Kidney (tissue), 14 donors: ENCODE results near the gene SLC12A5. TPM values are rescaled to one million over a fixed set of nuclear protein-coding genes. Genes with fewer than 3 reads are reported as not detected.

ENCODE experiments used
- DNase-seq, 5 donors: peaks; one replicate each; pipeline ENCODE4 v3.0.0-alpha.2; 2013 to 2020
- FAIRE-seq: peaks from 2 replicates; lab custom pipeline; 2012; peaks lifted over from hg19 to GRCh38; lab: Jason Lieb, UNC
- H3K27ac ChIP-seq, 2 donors: one replicate each; pipeline ENCODE4 v1.7.0; 2013; ENCODE audit warnings: low read depth in 2 of 2, low read length in 2 of 2, inconsistent platforms in 1 of 2
- H3K27me3 ChIP-seq: one replicate; pipeline ENCODE4 v1.7.1; 2013; ENCODE audit warnings: low read length, inconsistent platforms; ENCODE audit not compliant: control insufficient read depth, insufficient read depth
- H3K36me3 ChIP-seq, 3 donors: one replicate each; pipeline versions ENCODE4 v1.7.0 to v1.7.1; 2013; ENCODE audit warnings: low read length in 3 of 3, control low read depth in 1 of 3, inconsistent platforms in 1 of 3; ENCODE audit not compliant: insufficient read depth in 3 of 3, control insufficient read depth in 2 of 3
- H3K4me1 ChIP-seq, 3 donors: one replicate each; pipeline versions ENCODE4 v1.7.0 to v1.7.1; 2013; ENCODE audit warnings: low read length in 3 of 3, inconsistent platforms in 1 of 3, low read depth in 1 of 3; ENCODE audit not compliant: control insufficient read depth in 2 of 3, insufficient read depth in 2 of 3
- H3K4me3 ChIP-seq, 3 donors: one replicate each; pipeline versions ENCODE4 v1.7.0 to v1.8.1; 2013; ENCODE audit warnings: low read length in 3 of 3, control low read depth in 1 of 3, inconsistent platforms in 1 of 3
- H3K9ac ChIP-seq, 3 donors: one replicate each; pipeline versions ENCODE4 v1.7.0 to v1.7.1; 2013; ENCODE audit warnings: low read length in 3 of 3, control low read depth in 1 of 3, inconsistent platforms in 1 of 3
- H3K9me3 ChIP-seq, 3 donors: one replicate each; pipeline versions ENCODE4 v1.7.0 to v1.7.1; 2013; ENCODE audit warnings: low read length in 3 of 3, control low read depth in 1 of 3, inconsistent platforms in 1 of 3; ENCODE audit not compliant: control insufficient read depth in 2 of 3, insufficient read depth in 1 of 3
- intact Hi-C: fragments of 100-400 bp; cut with DNase I; formaldehyde crosslinking; loops from one replicate; pipeline ENCODE4 v1.11.1; 2022
- polyA plus RNA-seq: library from polyadenylated mRNA; stranded (reverse); fragments of 350-450 nt; fragmentation: Illumina TruSeq; extraction: RNeasy Lipid Tissue Mini Kit (QIAGEN cat#74804); gene quantifications from one replicate; pipeline ENCODE4 v1.2.3, GENCODE V29; 2014; ENCODE audit warnings: low read depth, low replicate concordance; ENCODE audit not compliant: insufficient read depth
- total RNA-seq: library from RNA; stranded (reverse); fragmentation: NEBNext Ultra II Directional; extraction: Animal tissue kit (Norgen Biotek cat#: 25700); gene quantifications from one replicate; pipeline ENCODE4 v1.2.1, GENCODE V29; 2021
- TF ChIP-seq, protein P1 (sequence below): IDR thresholded peaks from 3 replicates; pipeline ENCODE4 v1.5.1; 2012; ENCODE audit warnings: mild to moderate bottlenecking, moderate library complexity, borderline replicate concordance; ENCODE audit not compliant: insufficient read depth; ENCODE audit errors: extremely low read depth
- donor health status: control.
- donor health status: control.
- donor health status: control.
- donor health status: control.
- donor health status: control.
- donor health status: DM: yes; HTN: yes; CAD: no.
- donor health status: Normal renal cell carcinoma (clear cell type).

SLC12A5 gene
- total and polyA plus RNA-seq, 2 donors from 2014 or later = 2.0 to 2.5 TPM

DNA sequence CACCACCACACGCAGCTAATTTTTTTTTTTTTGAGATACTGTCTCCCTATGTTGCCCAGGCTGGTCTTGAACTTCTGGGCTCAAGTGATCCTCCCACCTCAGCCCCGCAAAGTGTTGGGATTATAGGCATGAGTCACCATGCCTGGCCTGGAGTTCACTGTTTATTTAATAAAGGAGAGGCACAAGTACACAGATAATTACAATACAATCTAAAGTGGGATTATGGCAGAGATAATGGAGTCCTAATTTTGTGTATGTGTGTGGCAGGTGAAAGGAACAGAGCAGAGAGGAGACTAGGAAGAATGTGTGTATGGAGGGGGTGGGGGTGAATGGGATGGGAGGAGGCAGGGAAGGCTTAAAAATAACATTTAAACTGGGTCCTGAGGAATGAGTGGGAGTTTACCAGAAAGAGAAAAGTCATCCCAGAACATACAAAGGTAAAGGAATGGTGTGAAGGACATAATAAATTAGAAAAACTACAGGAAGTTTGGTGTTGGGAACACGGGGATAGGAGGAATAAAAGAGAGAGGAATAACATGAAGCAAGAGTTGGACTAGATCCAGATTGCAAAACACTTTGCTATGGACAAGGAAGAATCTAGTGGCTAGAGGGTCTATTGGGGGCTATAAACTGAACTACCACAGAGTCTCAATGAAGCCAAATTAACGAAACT lies 56.3 kb downstream of the SLC12A5 start:
- Histone ChIP-seq H3K9ac (no peak overlapping the region), H3K4me3 (no peak overlapping the region), H3K36me3 (no peaks in the 10 kb centered on the region), H3K4me1 (peaks cover 0 to 24% (median 15%) of the 10 kb centered on the region in 3 donors), H3K27ac (no peak overlapping the region), H3K27me3 (no peaks in the 10 kb centered on the region), H3K9me3 (no peaks in the 10 kb centered on the region)
- intact Hi-C loops = no loop called here
- DNase-seq (peak in 1 of 5 donors; percentile 8), FAIRE-seq (no peak)
- TF ChIP-seq, protein P1, sequence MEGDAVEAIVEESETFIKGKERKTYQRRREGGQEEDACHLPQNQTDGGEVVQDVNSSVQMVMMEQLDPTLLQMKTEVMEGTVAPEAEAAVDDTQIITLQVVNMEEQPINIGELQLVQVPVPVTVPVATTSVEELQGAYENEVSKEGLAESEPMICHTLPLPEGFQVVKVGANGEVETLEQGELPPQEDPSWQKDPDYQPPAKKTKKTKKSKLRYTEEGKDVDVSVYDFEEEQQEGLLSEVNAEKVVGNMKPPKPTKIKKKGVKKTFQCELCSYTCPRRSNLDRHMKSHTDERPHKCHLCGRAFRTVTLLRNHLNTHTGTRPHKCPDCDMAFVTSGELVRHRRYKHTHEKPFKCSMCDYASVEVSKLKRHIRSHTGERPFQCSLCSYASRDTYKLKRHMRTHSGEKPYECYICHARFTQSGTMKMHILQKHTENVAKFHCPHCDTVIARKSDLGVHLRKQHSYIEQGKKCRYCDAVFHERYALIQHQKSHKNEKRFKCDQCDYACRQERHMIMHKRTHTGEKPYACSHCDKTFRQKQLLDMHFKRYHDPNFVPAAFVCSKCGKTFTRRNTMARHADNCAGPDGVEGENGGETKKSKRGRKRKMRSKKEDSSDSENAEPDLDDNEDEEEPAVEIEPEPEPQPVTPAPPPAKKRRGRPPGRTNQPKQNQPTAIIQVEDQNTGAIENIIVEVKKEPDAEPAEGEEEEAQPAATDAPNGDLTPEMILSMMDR = no peak

DNA sequence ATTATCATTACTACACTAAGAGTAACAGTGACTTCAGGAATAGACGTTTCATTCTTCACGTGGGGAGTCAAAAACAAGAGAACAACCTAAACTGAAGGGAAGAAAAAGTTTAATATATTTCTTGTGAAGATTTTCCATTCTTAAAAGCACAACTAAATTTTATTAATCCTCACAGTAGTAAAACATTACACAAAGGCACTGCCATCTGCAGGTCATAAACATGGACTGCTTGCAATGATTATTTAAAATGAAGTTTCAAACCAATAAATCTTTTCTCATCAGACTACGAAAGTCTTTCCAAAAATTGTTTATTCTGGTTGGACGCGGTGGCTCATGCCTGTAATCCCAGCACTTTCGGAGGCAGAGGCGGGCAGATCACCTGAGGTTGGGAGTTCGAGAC lies 58.1 kb downstream of the SLC12A5 start:
- H3K27me3 ChIP-seq = no peaks in the 10 kb centered on the region
- H3K4me3 ChIP-seq = no peak overlapping the region
- intact Hi-C loops = no loop called here
- H3K9me3 ChIP-seq = no peaks in the 10 kb centered on the region
- H3K9ac ChIP-seq = no peak overlapping the region
- H3K4me1 ChIP-seq = peaks cover 0 to 25% (median 15%) of the 10 kb centered on the region in 3 donors
- H3K36me3 ChIP-seq = no peaks in the 10 kb centered on the region
- no peak for DNase-seq
- TF ChIP-seq, protein P1 = peak; percentile 18
- no peak for FAIRE-seq
- H3K27ac ChIP-seq = no peak overlapping the region

DNA sequence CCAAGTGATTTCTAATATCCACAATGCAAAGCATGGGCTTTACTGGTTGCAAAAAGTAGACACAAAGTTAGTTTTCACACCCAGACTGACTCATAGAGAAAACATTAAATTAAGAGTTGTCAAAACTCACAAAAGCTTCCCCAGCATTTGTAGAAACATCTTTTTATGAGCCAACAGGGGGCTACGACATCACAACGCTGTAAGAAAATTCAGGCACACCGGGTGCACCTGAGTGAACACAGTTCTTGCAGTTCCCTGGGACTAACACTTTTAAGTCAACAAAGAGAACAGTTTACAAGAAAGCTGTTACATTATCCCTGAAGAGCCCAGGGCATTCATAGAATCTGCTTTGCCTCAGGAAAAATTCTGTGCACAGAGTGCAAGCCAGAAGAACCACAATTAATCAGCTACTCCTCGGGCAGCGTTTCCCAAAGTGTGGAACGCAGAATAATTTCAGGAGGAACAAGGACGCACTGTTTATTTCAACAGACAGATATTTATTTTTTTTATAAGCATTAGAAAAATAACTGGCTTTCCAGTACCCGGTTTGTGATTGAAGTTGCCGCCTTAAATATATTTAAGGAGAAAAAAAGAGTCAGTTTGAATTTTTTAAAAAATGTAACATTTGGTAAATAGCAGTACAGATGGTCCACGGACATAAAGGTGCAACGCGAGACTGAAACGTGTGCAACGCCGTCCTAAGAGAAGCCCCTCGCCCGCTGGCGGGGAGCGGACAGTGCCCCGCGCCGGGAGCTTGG lies 59.6 kb downstream of the SLC12A5 start:
- H3K4me3 ChIP-seq = peak overlapping the region; percentile 68 to 92 (median 82)
- no peaks in the 10 kb centered on the region for H3K9me3 ChIP-seq
- intact Hi-C loops = no loop called here
- H3K36me3 ChIP-seq = no peaks in the 10 kb centered on the region
- H3K9ac ChIP-seq = peak overlapping the region; percentile 38 to 89 (median 87)
- TF ChIP-seq, protein P1 = no peak
- FAIRE-seq = no peak
- DNase-seq = peak in 2 of 5 donors; percentile 32 to 48
- H3K27me3 ChIP-seq = no peaks in the 10 kb centered on the region
- peaks cover 0 to 25% (median 15%) of the 10 kb centered on the region in 3 donors for H3K4me1 ChIP-seq
- H3K27ac ChIP-seq = peak overlapping the region; percentile 98 to 99
